GM18520 (cell line): ENCODE data around the gene TRIM10.
"Not testable (repeated sequence)": the region's sequence is repeated elsewhere in the genome, so short reads cannot be mapped to it uniquely, and the experiment has no call there.

Source experiments
- ATAC-seq: cut with Tn5 transposase; IDR thresholded peaks from one replicate; pipeline ENCODE4 v1.9.1; 2021; ENCODE audit not compliant: unreplicated experiment

The TRIM10 gene

DNA sequence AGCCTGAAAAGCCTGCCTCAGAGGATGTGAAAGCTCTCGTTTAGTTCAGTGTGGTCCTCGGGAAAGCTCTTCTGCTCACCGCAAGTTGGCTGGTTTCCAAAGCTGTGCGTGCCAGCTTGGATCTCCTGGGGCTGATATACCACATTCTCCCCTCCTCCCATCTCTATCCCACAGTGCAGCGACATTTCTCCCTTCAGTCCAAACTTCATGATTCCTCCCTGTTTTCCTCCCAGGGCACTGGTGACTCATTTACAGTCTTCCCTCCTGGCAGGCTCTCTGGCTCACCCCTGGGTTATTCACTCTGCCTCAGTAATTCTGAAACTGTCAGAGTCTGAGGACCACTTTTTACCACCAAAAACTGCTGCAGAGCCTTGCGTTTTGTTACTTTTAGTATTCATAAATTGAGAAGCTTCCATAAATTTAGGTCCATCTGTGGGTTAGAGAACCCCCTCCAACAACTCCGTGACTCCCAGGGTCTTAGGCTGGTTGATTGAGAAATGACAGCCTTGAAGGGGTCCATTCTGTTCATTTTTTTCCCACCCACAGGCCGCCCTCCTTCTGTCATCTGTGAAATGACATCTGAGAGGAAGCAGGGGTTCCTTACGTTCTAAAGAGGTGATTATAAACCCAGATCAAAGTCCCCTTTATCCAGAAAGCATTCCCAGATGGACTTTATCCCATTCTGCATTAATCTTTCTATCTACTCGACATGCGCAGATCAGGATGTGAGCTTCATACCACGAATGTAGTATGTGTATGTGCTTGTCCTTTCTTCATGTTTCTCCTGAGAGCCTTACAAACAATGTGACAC, 6.1 kb downstream of the TRIM10 start:
- no peak for ATAC-seq

DNA sequence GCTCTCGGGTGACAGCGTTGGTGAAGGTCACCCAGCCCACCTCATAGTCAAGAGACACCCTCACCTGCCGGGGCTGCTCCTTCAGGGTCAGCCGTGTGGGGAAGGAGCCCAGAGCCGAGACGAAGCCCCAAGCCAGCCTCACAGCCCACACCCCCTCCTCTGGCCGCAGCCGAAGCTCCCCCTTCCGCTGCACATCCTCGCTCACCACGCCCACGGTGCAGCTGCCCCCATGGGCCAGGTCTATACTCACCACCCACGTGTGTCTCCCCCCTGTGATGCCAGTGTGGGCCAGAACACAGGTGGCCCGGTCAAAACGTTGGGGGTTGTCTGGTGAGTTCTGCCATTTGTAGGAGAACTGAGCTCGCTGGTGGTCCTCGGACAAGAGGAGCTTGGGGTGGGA, 7.0 kb downstream of the TRIM10 start:
- no peak for ATAC-seq

DNA sequence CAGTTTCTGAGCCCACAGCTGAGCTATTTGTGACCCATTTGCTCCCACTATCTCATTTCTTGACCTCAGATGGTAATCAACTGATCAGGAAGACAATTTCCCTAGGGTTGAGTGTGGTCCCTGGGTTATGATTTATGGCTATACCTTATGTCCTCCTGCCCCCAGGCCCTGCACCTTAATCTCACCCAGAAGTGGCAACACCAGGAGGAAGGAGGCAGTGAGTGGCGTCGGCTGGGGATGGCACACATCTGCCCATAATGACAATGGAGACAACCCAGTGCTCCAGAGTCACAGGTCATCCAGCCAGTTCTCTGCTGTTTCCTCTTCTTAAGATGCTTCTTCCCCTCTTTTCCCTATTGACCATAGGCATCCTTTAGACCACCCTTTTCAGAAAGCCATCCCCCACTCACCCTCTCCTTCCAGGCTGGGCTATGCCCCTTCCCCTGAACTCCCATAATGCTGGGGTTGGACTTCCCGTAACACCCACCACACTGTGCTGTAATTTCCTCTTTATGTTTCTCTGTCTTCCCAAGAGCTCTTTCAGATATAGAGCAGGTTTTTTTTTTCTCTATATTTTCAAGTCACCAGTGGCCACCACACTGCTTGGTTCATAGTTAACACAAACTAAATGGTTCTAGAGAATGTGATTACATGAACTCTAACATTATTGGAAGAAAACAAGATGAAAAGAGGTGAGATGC, 8.0 kb downstream of the TRIM10 start:
- ATAC-seq, result no peak

DNA sequence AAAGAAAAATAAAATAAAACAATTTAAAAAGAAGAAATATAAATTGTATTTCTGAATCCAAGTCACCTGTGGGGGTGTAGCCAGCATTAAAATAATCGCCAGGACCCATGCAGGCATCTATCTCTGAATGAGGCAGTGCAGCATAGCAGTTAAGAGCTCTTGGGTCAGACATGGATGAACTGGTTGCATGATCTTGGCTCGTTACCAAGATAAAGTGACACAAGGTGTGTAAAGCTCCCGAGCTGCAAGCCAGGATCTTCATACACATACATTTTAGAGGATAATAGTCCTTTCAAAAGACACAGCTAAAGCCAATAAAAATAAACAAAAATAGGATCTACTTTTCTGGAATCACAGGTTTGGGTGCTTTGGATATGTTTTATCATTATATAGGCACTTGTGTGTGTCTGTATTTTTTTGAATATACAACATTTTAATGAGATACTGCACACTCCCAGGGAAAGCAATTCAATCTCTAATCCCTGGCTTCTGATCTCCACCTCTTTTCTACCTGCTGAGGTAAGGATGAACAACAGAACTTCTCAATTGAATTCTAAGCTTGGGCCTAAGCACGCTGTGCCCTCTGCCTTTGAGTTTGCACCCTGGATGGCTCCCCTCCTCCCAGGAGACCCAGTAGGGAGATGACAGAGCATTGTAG, 8.9 kb downstream of the TRIM10 start:
- ATAC-seq, result no peak

DNA sequence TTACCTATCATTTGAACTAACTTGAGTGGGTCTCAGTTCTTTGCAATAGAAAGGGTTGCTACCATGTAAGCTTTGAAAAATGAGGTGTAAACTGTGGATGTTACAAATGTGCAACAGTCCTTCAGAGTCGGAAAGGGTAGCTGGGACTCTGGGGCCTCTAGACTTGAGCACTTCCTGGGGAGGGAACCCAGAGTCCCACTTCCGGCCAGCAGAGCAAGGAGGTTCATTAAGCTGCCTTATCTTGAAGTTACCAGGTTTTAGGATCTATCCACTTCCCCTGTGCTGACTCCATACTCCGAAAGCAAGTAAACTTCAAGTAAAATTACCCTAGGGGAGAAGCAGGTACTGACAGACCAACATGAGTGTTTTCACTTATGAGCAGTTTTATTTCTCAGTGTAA, 9.4 kb downstream of the TRIM10 start:
- no peak for ATAC-seq

DNA sequence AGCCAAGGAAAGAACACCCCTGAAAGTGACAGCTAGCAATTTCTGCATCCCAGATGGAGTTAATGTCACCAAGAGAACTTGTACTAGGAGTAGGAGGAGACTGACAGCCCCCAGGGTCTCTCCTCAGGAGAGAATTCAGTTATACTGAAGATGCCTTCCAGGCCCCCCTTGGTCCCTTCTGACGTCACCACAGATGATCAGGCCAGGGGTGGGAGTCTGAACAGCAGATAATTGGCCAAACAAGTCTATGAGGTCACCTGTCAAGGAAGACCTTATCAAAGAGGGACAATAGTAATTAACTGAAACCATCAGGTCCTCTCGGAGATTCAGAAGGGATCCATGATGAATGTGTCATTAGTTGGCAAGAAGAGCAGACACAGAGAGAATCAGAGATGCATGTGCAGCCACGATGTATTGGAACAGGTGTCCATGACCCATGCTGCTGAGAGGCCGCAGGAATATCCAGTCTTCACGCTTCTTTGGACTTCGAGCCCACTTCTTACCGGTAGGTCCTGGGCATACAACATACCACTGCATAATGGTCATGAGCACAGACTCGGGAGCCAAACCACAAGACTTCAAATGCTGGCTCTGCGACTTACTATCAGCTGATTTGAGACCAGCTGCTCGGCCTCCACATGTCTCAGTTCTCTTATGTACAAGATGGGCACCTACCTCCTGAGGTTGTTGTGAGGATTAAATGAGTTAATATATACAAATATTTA, 10.2 kb downstream of the TRIM10 start:
- ATAC-seq, result no peak

DNA sequence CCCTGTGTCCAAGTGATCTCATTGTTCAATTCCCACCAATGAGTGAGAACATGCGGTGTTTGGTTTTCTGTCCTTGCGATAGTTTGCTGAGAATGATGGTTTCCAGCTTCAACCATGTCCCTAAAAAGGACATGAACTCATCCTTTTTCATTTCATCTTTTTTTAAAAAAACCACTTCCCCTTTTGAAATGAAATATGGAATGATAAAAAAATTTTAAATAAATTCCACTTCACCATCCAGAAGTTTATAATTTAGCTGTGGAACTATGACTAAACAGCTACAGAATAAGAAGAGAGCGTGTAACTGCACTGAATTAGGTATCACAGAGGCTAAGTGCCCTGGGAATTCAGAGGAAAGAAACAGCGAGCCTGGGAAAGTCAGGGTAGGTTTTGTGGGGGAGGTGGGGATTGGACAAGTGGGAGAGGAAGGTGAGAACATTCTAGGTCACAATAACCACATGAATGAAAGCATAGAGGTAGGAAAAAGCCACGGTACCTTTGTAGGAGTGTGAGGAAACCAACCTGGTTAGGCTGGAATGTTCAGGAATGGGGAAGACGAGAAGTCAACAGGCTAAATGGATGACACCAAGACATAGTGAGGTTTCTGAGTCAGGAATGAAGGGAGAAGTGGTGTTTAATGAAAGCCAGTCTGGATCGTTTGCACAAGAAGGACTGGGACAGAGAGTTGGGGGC, 11.0 kb downstream of the TRIM10 start:
- no peak for ATAC-seq

DNA sequence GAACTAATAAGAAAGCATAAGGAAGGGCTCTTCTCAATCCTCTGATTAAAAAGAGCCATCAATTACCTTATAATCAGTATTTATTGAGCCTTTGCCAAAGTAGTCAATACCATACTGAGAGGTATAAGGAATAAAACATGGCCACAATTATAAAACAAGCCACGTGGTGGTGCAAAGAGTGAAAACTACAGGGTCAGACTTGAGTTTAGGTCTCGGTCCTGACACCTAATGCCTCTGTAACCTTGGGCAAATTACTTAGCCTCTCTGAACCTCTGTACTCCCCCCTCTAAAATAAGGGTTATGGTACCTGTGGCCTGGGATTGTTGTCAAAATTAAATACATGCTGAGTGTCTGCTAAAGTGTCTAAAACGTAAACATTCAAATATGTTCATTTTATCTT, 11.8 kb downstream of the TRIM10 start:
- no peak for ATAC-seq

DNA sequence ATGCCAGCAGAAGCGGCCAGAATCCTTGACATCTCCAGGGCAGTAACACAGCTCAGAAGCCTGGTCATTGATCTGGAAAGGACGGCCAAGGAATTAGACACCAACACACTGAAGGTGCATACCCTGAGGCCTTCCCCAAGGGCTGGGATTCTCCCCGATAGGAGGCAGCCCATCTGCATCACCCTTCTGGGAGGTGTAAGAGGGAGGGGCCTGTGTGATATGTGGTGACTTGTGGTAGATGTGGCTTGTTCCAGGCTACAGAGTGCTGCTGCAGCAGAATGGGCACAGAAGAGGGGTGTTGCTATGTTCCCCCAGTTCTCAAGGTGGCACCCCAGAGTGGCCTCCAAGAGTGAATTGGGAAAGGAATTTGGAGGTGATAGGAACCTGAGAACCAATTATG, 13.9 kb downstream of the TRIM10 start:
- no peak for ATAC-seq

DNA sequence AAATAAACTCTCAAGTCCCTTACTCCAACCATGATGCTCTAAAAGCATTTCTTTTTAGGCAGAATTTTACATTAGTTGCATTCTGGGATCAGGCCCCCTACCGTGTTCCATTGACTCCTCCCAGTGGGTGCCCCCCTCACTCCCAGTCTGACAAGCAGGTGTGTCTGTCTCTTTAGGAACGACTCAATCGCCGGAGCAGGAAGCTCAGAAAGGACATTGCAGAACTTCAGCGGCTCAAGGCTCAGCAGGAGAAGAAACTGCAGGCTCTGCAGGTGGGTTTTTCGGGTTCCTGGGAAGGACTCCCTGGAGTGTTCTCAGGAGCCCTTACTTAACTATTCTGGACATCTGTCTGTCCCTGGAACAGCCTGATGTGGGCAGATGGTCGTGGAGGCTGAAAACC, 15.2 kb downstream of the TRIM10 start:
- no peak for ATAC-seq

DNA sequence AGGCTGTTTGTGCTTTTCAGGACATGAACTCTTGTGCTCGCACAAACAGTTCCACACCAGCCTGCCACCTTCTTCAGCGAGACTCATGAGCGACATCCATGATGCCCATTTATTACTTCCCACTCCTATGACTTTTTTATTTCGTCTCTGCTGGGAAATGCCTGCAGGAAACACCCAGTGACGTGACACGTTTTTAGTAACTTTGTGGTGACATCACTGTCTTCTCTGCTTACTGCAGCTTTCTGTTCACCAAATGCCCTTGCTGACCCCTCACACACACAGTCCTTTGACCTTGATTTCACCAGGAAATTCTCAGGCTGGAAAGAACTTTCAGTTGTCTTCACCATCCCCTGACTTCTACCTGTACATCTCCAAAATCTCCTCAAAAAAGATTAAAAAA, 16.2 kb downstream of the TRIM10 start:
- no peak for ATAC-seq

DNA sequence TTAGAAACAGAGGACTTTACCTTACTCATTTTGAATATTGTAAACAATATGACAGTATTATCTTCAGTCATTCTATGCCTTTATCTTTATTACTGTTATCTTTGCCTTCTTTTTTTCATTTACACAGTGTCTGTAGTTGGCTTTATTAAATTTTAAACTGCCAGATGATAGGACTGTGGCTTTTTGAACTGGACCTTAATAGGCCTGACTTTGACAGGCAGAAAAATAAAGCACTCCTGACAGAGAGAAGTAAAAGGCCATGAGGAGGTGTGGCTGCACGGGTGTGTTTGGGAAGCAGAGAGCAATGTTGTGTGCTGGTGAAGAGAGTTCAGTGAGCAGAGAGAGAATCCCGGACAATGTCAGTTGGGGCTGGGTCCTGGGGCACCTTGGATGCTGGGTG, 17.2 kb downstream of the TRIM10 start:
- no peak for ATAC-seq

DNA sequence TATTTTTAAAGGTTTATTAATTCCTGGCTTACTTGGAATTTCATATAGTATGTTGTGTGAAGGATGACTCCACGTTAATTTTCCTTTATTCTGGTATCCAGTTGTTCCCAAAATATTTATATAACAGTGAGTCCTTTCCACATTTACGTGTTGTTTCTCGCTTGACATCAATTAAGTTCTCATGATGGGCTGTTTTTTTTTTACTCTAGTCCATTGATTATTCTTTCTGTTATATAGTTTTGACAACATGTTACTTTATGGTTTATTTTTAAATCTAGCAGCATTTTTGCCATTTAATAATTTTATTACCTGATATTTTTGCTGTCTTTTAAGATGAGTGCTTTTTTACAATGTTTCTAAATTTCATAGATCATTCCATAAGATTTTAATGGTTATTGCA, 18.3 kb downstream of the TRIM10 start:
- ATAC-seq, result no peak

DNA sequence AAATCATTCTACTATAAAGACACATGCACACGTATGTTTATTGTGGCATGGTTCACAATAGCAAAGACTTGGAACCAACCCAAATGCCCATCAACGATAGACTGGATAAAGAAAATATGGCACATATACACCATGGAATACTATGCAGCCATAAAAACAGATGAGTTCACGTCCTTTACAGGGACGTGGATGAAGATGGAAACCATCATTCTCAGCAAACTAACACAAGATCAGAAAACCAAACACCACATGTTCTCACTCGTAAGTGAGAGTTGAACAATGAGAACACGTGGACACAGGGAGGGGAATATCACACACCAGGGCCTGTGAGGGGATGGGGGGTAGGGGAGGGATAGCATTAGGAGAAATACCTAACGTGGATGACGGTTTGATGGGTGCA, 20.8 kb downstream of the TRIM10 start:
- ATAC-seq, result not testable (repeated sequence)

DNA sequence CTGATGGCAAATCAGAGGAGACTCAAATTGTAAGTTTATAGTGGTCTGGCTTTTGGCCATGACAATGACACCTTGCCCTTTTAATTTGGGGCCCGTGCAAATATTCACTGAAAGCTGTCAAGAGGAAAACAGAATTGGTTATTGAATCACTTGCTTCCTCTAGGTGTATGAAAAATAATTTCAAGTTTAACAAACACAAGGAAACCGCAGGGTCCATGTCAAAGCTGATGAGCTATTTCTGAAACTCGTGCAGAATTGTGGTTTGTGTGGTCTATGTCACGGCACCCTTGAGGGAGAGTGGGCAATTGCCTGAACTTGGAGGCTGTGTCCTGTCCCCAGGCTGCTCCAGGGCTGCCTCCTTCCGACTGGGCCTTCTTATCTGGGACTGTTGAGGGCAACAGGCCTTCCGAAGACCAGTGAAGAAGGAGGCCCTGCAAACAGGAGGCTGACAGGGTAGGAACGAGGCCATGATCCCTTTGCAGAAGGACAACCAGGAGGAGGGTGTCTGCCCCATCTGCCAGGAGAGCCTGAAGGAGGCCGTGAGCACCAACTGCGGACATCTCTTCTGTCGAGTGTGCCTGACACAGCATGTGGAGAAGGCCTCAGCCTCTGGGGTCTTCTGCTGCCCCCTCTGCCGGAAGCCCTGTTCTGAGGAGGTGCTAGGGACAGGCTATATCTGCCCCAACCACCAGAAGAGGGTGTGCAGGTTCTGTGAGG, 24.3 kb downstream of the TRIM10 start:
- ATAC-seq, result no peak

DNA sequence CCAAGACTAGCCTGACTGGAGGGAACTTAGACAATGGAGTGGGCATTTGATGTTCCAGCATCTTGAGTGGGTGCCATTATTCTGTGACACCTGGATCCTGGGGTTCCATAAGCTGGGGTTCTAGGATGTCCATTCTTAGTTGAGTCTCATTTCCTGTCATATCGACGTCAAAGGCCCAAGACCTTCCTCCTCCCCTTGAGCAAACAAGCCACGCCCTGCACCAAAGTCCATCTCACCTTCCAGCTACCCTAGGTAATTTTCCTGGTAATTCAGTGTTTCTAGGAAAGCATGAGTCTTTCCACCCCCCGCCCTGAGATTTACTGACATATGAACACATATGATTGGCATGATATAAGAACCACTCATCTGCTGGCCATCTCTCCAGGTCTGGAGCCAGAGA, 25.3 kb downstream of the TRIM10 start, which contains the start of gene TRIM40:
TSS of gene TRIM40 (plus strand) at position 384 of the 400 bp plus-strand sequence. CDS start 897 bp downstream, outside the sequence.
- no peak for ATAC-seq

DNA sequence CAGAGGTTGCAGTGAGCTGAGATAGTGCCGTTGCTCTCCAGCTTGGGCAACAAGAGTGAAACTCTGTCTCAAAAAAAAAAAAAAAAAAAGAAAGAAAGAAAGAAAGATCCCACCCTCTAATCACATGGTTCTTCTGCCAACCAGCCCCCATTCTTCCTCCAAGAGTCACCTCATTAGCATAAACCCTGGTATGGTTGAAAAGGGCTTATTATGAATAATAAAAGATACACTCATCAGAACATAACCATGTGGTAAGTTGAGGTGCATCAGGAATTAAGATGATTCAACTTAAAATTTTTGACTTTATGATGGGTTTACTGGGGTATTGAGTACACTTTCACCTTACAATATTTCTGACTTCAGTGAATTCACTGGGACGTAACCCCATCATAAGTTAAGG, 25.9 kb downstream of the TRIM10 start:
- no peak for ATAC-seq

DNA sequence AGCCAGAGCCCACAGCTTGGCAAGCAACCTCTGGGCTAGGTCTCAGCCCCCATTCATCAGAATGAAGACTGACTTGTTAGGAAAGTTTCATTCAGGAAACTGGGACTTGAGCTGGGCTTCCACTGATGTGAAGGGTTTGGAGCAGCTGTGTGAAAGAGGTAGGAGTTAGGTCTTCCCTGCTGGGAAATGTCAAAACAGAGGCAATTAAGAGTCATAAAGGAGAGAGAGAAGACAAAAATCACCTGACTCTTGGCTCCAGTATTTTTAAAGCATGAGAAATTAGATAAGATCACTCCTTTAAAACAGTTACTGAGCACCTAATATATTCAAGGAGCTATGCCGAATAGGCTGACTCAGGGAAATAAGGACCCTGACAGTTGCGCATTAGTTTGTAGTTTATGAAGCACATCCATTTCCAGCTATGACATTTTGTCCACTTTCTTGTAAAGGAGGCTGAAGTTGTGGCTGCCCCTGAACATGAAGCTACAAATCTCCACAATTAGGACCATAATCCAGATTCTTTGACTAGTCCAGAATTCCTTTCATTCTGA, 29.0 kb downstream of the TRIM10 start:
- ATAC-seq, result no peak

DNA sequence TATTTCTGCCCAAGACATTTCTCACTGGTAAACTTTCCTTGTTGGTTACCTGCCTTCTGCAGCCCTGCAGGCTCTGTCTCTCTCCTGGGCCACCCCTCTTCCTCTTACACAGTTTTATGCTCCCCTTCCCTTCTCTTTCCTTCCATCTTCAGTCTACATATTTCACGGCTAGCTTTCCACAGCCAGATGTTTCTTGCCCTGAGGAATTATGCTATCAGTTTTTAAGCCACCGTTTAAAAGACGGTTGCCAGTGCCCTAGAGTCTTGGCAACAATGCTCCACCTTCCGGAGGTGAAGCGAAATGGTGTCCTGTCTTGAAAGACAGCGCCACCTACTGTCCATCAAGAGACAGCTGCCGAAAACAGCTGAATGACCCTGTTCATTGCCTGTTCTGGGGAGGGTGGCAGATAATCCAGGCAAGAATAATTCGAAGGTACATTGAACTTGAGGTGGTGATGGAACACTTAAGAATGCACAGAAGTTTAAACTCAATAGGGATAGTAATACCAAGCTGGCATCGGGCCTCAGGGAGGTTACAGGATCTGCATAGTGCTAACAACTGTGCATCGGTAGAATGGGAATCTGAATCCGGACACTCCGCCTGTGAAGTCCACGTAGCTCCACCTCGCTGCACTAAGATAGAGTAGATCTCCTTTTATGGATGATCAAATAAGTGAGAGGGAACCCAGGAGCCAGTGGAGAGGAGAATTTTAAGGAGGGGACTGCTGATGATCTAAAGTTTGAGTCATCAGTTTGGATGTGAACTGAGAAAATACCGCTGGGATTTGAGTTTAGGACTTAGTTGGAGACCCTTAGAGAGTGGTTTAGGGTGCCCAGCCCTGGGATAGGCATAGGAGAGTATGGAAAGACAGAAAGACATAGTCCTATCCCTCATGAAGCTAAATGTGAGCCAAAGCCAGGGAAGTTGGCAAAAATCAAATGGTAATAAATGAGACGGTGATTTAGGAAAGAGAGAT, 29.8 kb downstream of the TRIM10 start:
- ATAC-seq, result peak; percentile 72
